Fibroblast of skin of right biceps (primary cell): ENCODE data around the gene SMC4.
"Not testable (repeated sequence)": the region's sequence is repeated elsewhere in the genome, so short reads cannot be mapped to it uniquely, and the experiment has no call there.

ENCODE experiments used
- DNase-seq: peaks from one replicate; pipeline ENCODE4 v3.0.0-alpha.2; 2013

SMC4 gene

DNA sequence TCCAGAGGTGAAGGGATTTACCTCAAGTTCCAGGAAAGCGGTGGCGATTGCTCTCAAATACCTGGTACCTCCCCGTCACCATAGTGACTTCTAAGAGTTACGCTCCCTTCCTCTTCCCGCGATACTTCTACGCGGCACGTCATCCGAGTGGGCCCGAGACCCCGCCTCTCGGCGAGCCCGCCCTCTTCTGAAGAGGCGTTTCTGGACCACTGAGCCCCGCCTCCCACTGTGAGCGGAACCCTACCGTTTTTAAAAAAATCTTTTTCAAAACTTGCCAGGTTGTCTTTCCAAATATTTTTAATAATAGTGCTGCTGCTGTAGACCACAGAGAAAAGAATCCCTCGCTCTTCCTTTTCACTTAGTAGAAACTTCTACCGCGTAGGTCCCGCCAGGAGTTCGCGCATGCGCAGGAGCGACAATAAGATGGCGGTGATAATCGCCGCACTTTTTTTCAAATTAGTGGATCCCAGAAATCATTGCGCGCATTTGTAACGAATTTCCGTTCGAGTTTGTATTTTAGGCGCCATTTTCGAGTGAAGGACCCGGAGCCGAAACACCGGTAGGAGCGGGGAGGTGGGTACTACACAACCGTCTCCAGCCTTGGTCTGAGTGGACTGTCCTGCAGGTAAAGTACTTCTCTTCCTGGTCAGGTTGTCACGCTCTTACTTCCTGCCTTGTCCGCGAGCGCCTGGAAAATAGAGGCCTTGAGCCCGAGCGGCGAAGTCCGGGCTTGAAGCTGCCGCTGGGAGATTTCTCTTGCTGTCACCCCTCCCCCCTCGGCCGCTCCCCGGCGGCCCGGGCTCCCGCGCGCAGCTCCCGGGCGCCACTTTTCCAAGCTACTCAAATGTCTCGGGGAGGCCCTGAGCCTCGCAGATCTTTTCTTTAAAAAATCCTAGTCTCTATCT lies at the start of gene SMC4, which contains the start of gene IFT80:
TSS of gene SMC4 (plus strand) at position 526 of the 905 bp plus-strand sequence. CDS start 1,177 bp downstream, outside the sequence.
TSS of gene IFT80 (minus strand) at position 101 of the 905 bp plus-strand sequence. CDS start 14,625 bp downstream, outside the sequence.
- peak; percentile 96 for DNase-seq

DNA sequence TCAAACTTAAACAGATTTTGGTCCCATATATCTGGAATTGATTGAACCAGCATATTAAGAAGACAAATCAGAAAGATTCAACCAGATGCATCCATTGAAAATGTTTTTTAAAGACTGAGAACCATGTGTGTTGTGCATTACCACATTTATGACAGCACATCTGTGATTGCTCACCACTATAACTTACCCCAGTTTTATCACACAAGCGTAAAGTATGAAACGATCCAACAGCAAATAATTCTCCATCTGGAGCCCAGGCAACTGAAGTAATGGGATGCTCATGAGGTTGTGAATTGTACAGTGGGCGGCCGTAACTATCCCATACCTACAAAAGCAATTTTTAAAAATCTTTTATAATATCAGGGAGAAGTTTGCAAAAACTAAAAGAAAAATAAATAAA lies 43.6 kb upstream of the SMC4 start:
- DNase-seq, result no peak

DNA sequence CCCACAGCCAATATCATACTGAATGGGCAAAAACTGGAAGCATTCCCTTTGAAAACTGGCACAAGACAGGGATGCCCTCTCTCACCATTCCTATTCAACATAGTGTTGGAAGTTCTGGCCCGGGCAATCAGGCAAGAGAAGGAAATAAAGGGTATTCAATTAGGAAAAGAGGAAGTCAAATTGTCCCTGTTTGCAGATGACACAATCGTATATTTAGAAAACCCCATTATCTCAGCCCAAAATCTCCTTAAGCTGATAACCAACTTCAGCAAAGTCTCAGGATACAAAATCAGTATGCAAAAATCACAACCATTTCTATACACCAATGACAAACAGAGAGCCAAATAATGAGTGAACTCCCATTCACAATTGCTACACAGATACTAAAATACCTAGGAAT lies 36.6 kb upstream of the SMC4 start:
- not testable (repeated sequence) for DNase-seq

GRCh38 chr3:160365869-160366522 lies 33.5 kb upstream of the SMC4 start:
- no peak for DNase-seq

DNA sequence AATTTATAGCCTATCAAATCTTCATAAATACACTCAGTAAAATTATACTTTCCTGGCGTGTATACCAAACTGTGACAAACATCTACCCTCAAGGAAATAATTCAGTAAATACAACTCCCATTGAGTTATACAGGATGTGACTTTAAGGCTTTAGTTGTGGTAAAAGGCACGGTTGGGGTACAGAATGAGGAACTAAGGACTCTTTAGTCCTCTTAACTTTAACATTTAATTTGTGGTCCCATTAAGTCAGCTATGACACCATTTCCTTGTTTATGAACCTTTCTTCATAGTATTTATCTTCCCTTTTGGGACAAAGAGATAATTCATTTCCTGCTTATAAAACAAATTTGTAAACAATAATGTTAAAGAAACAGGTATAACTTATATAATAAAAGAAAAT lies 30.6 kb upstream of the SMC4 start:
- DNase-seq, result no peak

DNA sequence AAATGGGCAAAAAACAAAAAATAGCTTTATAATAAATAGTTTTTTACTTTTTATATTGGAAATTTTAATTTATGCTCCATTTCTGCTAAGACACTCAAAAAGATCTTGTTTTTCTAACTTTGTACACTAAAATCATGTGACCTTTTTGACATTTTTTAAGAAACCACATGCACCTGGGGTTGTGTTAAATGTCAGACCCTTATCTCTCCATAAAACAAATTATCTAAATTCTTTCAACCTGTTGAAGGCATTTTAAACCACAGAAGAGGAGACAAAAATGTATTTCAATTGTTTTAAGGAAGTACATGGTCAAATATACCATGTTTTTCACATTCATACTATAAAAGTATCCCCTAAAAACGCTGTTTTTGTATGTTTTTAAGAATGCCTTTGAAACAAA lies 29.7 kb upstream of the SMC4 start:
- no peak for DNase-seq

GRCh38 chr3:160370987-160371857 lies 28.2 kb upstream of the SMC4 start:
- no peak for DNase-seq

- peak; percentile 58 for DNase-seq
Observed at GRCh38 chr3:160372780-160373179, 26.7 kb upstream of the SMC4 start.

GRCh38 chr3:160373655-160374054 lies 25.8 kb upstream of the SMC4 start:
- no peak for DNase-seq

- peak; percentile 23 for DNase-seq
Observed at GRCh38 chr3:160374472-160374871, 25.0 kb upstream of the SMC4 start.

GRCh38 chr3:160374925-160375324 lies 24.5 kb upstream of the SMC4 start:
- DNase-seq, result no peak

DNA sequence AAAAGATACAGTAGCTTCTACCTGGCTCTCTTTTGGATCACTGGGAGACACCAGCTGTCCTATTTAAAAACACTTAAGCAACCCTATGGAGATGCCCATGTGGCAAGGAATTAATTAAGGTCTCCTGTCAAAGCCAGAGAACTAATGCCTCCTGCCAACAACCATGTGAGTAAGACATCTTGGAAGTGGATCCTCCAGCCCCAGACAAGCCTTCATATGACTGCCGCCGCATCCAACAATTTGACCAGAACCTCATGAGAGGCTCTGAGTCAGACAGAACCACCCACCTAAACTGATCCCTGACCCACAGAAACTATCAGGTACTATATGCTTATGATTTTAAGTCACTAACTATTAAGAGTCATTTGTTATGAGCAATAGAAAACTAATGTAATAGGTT lies 22.8 kb upstream of the SMC4 start:
- peak; percentile 35 for DNase-seq

DNA sequence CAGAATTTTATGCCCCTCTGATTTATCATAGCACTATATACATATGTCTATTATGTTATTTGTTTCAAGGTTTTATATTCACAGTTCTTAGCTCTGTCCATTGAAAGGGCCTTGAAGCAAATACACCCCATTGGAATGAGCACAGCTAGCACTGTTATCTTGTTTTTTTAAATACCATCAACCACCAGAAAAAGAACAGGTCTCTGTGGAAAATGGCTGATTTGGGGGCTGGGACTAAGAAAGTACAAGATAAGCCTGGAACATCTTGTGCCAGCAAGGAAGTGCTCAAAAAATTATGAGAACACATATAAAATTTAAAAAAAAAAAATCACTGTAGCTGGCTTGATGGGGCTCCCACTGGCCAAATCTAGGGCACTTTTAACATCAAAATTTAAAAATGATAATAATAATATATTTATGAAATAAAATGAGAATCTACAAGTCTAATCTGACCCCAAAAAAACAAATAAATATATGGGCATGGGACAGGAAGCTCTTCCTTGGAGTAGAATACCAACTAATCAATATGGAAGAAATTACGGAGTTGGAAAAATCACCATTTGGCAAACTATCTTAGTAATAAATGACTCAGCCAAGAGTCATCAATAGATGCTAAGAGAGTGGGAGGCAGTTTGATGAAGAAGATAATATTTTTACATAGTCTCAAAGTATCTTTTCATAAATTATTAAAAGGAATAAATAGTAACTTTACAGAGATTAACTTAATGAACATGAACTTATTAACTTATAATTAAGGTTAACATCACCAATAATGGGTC lies 20.9 kb upstream of the SMC4 start:
- DNase-seq, result no peak

DNA sequence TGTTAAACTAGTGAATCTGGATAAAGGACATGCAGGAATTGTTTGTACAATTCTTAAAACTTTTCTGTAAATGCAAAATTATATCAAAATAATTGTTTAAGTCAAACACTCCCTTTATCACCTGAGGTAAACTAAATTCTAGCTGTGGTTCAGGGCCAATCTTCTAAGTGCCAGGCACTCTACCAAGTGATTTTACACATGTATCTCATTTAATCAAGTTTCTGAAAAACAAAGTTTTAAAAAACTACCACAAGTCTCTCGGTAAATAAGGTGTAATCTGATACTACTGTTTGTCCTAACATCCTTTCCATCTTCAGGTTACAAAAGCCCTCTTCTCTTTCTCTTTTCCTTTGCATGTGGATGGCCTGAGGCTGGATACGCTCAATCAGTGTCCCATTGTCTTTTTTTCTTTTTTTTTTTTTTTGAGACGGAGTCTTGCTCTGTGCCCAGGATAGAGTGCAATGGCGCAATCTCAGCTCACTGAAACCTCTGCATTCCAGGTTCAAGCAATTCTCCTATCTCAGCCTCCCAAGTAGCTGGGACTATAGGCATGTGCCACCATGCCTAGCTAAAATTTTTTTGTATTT lies 19.7 kb upstream of the SMC4 start:
- no peak for DNase-seq

GRCh38 chr3:160381470-160381869 lies 18.0 kb upstream of the SMC4 start:
- DNase-seq, result no peak

- no peak for DNase-seq
Observed at GRCh38 chr3:160384639-160385318, 14.7 kb upstream of the SMC4 start.

GRCh38 chr3:160390565-160391138 lies 8.8 kb upstream of the SMC4 start:
- DNase-seq, result no peak

DNA sequence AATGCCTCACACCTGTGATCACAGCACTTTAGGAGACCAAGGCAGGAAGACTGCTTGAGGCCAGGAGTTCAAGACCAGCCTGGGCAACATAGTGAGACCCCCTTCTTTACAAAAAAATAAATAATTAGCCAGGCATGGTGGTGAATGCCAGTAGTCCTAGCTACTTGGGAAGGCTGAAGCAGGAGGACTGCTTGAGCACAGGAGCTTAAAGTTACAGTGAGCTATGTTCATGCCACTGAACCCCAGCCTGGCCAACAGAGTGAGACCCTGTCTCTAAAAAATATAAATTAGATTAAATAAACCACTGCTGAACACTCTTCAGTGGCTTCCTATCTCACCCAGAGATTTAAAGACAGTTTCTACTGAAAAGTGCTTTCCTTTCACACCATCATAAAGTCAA lies 6.7 kb upstream of the SMC4 start:
- no peak for DNase-seq

GRCh38 chr3:160393346-160394008 lies 6.0 kb upstream of the SMC4 start:
- DNase-seq, result no peak

GRCh38 chr3:160394009-160394392 lies 5.4 kb upstream of the SMC4 start:
- no peak for DNase-seq
